GM19328 (cell line): ENCODE measurements around the gene NECTIN3.

ENCODE experiments used
- ATAC-seq: cut with Tn5 transposase; IDR thresholded peaks from one replicate; pipeline ENCODE4 v1.9.1; 2021; ENCODE audit warnings: mild to moderate bottlenecking, moderate library complexity; ENCODE audit not compliant: unreplicated experiment

Gene NECTIN3

DNA sequence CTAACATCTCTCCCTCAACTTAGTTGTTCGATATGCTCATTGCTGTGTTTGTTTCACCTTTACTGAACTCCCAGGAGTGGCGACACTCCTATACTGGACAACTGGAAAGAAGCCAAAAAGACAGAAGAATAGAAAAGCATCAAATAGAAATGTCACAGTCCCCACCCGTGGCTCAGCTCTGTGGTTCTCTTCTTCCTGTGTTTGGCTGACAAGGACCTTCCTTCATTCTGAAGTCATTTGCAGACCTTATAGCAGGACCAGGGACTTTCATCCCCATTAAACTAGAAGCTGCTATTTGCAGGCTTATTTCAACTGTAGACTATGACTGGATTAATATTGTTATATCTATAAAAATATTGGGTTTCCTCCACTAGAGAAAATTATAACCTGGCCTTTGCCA lies 125.9 kb downstream of the NECTIN3 start:
- ATAC-seq, result no peak

DNA sequence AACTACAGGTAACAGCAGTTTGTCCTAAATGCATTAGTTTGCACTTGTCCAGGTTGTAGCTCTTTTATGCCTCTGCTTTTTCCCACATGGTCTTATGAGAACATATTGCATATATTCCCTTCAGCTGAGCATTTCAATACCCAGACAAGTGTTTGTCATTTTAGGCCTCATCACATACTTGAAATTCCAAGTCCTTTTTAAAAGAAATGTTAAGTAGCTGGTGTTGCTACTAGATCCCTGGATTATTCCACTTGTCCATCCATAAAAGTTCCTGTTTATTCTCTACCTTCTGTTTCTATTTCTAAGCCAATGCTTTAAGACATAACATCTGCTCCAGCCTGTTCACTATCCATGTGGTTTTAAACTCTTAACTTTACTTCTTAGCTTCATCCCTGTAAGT lies 128.4 kb downstream of the NECTIN3 start:
- no peak for ATAC-seq

DNA sequence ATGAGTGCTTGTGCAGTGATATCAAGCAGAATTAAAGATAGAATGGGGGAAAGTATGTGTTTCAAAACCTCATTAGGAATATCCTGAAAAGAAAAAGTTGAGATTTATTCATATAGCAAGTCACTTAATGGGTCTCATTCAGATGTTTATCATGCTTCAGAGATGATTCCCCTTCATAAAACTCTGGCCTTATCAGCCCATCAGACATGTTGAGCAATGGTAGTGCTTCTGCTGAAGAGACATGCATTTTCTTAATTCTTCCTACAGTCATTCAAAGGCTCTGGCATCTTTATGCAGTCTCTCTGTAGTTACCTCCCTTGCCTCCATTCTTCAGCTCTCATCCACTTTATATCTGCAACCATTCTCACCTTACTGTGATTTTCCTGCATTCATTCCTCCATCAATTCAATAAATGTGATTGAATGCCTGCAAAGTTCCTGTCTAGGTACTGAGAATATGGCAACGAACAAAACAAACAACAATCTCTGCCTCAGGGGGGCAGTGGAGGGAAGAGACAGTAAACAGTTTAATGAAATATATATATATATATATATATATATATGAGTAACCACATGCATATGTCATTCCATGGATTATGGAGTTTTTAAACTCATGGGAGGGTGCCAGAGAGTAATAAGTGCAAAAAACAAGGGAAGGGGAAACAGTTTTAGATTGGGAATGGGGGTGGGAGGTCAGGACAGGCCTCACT lies 138.5 kb downstream of the NECTIN3 start:
- ATAC-seq, result no peak

DNA sequence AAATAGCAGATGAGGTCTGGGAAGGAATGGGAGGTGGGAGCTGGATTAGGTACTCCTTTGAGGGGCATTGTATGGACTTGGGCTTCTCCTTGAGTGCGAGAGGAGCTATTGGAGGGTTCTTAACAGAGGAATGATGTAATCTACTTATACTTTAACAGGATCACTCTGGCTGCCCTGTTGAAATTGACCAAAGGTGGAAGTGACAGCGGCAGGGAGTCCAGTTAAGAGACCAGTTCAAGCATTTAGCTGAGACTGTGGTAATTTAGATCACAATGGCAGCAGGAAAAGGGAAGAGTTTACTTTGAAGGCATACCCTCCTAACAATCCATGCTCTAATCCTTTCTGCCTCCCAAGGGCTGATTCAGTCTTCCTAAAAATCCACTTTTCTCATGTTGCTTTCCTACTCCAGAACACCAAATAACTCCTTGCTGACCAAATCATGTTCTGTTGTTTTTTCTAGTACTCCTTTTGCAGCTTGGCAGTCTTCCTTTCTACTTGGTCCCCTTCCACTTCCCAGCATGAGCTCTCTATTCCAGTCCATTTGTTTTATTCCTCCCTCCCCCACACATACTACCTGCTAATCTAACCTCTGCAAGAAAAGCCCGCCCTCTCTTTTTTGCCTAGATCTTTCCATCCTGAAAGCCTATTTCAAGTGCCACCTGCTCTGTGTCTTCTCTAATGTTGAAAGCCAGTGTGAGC lies 139.4 kb downstream of the NECTIN3 start:
- no peak for ATAC-seq

DNA sequence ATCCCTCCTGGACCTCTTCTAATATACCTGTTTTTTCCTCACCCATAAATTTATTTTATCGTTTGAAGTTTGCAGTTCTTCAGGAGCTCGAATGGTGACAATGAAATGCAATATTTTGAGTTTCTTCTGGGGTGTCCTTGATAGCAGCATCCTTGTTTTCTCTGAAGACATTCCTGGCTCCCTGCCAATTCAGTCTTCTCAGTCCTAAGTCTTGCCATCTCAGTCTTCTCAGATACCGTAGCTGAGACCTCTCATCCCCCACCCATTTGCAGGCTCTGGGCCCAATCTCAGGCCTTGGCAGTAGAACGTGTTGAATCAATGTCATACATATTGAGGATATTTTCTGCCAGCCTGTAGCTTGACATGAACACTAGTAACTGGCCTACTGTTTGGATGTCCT lies 140.9 kb downstream of the NECTIN3 start:
- ATAC-seq, result no peak

DNA sequence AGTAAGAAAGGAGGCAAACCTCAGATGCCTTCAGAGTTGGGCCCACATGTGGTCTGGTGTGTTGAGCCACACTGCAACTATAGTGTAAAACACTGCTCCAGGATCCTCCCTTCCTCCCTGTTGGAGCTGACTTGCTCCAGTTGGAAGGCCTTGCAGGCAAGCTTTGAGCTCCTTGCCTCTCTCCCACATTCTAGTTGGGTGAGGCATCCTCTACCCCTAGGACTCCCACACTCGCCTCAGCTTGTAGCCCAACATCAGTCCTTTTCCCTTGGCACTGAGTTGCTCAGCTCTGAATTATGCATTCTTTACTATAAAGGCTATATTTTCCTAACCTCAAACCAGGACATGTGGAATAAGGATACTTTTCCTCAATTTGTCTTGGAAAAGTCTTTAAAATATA lies 143.9 kb downstream of the NECTIN3 start:
- ATAC-seq, result no peak

DNA sequence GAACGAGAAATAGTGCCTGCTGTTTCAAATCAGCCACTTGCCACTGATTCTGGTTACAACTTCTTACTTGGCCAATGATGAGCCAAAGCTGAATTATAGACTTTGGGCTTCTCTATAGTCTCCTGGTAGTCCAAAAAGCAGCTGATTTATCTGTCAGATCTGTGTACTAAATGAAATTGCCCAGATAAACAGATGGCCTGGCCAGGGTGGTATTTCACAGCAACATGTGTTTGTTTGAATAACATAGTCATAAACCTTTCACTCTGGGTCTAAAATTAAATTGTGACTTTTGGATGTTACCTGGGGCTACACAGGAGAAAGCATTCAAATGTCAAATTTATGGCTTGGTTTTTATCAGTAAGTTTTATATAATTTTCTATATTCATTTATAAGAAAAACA lies 147.0 kb downstream of the NECTIN3 start:
- ATAC-seq, result no peak

DNA sequence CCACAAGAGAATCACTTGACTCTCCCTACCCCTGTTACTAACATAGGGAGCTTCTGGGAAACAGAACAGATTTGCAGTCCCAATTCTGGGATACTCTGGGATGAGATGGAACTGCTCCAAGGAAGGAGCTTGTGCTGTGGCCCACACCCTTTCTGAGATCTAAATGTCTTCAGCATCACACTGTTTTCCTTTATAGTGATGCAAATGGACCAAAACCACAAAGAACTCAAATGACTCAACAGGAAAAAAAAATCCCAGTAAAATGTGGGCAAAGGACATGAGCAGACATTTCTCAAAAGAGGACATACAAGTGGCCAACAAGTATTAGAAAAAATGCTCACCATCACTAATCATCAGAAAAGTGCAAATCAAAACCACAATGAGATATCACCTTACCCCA lies 155.6 kb downstream of the NECTIN3 start:
- ATAC-seq, result no peak

DNA sequence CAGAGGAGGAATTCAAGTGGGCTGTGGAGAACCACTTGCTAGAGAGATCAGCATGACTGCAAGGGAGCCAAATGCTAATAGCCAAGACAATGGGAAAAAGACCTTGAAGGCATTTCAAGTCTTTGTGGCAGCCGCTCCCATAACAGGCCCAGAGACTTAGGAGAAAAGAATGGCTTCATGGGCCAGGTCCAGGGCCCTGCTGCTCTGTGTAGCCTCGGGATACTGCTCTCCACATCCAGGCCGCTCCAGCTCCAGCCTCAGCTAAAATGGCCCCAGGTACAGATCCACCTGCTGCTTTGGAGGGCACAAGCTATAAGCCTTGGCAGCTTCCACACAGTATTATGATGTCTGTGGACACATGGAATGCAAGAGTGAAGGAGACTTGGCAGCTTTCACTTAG lies 157.7 kb downstream of the NECTIN3 start:
- ATAC-seq, result no peak

DNA sequence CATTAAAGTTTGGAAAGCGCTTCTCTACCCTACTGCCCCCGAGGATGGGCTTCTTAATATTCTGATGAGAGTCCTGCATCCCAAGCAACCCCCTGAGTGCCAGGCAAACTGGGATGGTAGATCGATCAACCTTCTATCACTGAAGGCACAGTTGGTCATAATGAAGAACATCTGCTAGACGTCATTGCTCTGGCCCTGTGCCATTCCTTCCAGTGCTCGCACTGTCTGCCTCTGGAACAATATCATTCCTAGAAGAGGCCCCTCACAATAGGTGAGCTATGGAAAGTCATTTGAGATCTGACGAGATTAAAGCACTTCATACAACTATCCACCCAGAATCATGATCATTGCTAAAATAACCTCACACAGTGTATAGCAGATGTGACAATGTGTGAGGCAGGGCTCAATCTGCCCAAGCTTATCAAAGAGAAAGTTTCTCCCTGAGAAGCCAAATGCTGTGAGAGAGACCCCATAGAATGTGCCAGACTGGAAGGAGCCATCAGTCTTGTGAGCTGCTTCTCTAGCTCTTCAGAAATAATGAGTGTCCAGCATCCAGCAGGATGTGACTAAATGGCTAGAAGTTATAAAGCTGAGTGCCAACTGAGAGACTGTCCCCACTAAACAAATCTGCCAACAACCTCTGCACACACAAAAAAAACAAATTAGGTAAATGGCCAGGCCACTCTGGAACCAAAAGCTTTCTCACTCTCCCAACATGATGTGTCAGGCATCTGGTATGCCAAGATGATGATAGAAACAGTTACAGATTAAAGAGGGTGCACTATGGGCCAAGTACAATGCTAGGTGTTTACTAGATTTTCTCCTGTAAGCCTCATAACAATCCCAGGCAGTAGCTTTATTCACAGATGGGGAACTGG lies 165.5 kb downstream of the NECTIN3 start:
- ATAC-seq, result no peak

DNA sequence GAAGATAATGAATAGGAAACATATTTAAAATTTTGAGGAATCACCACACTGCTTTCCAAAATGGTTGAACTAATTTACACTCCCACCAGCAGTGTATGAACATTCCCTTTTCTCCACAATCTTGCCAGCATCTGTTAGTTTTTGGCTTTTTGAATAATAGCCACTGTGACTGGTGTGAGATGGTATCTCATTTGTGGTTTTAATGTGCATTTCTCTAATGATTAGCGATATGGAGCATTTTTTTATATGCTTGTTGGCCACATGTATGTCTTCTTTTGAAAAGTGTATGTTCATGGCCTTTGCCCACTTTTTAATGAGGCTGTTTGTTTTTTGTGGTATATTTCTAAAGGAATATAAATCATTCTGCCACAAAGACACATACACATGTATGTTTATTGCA lies 166.3 kb downstream of the NECTIN3 start:
- ATAC-seq, result no peak

DNA sequence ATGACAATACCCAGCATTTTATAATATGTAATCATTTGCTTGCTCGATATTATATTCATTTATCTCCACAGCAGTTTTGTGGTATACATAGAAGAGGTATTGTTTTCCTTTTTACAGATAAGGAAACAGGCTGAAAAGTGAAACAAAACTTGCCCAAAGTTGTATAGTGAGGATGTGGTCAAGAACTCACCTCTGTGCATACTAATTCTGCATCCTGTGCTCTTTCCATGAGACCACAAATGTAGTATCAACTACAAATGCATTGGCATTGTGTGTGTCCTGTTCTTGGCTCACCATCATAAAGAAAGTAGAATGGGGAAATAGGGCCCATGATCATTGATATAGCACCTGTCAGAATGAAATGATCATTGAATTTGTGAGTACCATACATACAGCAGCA lies 167.3 kb downstream of the NECTIN3 start:
- ATAC-seq, result peak; percentile 92

DNA sequence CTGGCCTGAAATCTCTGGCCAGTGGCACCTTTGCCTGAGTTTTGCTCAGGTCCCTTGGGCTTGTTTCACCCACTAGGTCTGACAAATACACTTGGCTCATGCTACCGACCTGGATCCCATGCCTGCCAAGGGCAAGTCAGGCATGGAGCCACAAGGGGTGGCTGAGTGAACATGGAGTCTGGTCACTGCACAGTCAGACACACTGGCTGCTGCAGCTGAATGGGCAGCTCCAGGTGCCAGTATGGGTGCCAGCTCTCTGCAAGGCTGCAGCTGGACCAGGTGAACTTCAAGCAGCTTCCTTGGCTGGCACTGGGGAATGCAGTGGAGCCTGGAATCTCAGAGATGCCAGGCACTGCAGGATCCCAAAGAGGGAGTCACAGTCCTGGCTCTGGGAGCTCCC lies 170.3 kb downstream of the NECTIN3 start:
- ATAC-seq, result no peak
